Naive thymus-derived CD4-positive, alpha-beta T cell (primary cell): ENCODE results near the gene HES7. TPM values are rescaled to one million over a fixed set of nuclear protein-coding genes. Genes with fewer than 3 reads are reported as not detected.

ENCODE experiments used
- ATAC-seq: fragments of 150-1000 bp; cut with Tn5 transposase; 2 replicates; pipeline ENCODE4 v1.10.0; 2021; ENCODE audit warnings: mild to moderate bottlenecking, moderate library complexity
- CTCF ChIA-PET: fragments of 350-600 bp; sonication (Branson Sonifier 250); formaldehyde crosslinking; loops from one replicate; lab custom pipeline; 2021; ENCODE audit warnings: antibody characterized with exemption; lab: Charles Lee
- POLR2A ChIA-PET: fragments of 350-600 bp; sonication (Branson Sonifier 250); formaldehyde crosslinking; loops from one replicate; lab custom pipeline; 2021; ENCODE audit warnings: antibody characterized with exemption, inconsistent platforms; lab: Charles Lee
- DNase-seq, 9 donors: peaks; one replicate each; pipeline versions ENCODE4 v3.0.0 to v3.0.0-alpha.2; 2020 to 2022; ENCODE audit warnings: mixed read lengths in 1 of 9
- H3K27ac ChIP-seq: one replicate; pipeline ENCODE4 v1.7.0; 2013; ENCODE audit warnings: mild to moderate bottlenecking, low read depth, low read length, moderate library complexity
- H3K27me3 ChIP-seq, 2 donors: one replicate each; pipeline ENCODE4 v1.7.0; 2013; ENCODE audit warnings: low read length in 2 of 2, mild to moderate bottlenecking in 2 of 2, moderate library complexity in 2 of 2; ENCODE audit not compliant: control insufficient read depth in 2 of 2, insufficient read depth in 2 of 2
- H3K36me3 ChIP-seq, 3 experiments: 1 replicate in 2 of 3; 2 replicates in 1 of 3; pipeline ENCODE4 v1.7.0; 2013; ENCODE audit warnings: low read length in 3 of 3, mild to moderate bottlenecking in 3 of 3, moderate library complexity in 1 of 3; ENCODE audit not compliant: insufficient read depth in 3 of 3, control insufficient read depth in 2 of 3
- H3K4me1 ChIP-seq, 2 donors: one replicate each; pipeline ENCODE4 v1.7.0; 2013; ENCODE audit warnings: low read length in 2 of 2, mild to moderate bottlenecking in 2 of 2, moderate library complexity in 1 of 2; ENCODE audit not compliant: control insufficient read depth in 2 of 2, insufficient read depth in 2 of 2
- H3K4me3 ChIP-seq: 2 replicates; pipeline ENCODE4 v1.7.0; 2013; ENCODE audit warnings: mild to moderate bottlenecking, low read length
- H3K9me3 ChIP-seq, 3 experiments: 1 replicate in 2 of 3; 2 replicates in 1 of 3; pipeline ENCODE4 v1.7.0; 2013; ENCODE audit warnings: low read length in 3 of 3; ENCODE audit not compliant: control insufficient read depth in 2 of 3
- H3K27ac Mint-ChIP-seq, 9 donors: one replicate each; pipeline ENCODE4 v1.8.0; 2020 to 2022; ENCODE audit warnings: mixed read lengths in 9 of 9, mild to moderate bottlenecking in 8 of 9, moderate library complexity in 5 of 9, inconsistent platforms in 2 of 9
- H3K27me3 Mint-ChIP-seq, 5 donors: one replicate each; pipeline ENCODE4 v1.8.0; 2021 to 2022; ENCODE audit warnings: mixed read lengths in 5 of 5, mild to moderate bottlenecking in 1 of 5
- H3K36me3 Mint-ChIP-seq, 5 donors: one replicate each; pipeline ENCODE4 v1.8.0; 2020 to 2022; ENCODE audit warnings: mixed read lengths in 5 of 5, mild to moderate bottlenecking in 3 of 5, inconsistent platforms in 1 of 5
- H3K4me1 Mint-ChIP-seq, 7 donors: one replicate each; pipeline ENCODE4 v1.8.0; 2020 to 2022; ENCODE audit warnings: mixed read lengths in 7 of 7, mild to moderate bottlenecking in 3 of 7, inconsistent platforms in 1 of 7
- H3K4me3 Mint-ChIP-seq, 10 donors: one replicate each; pipeline ENCODE4 v1.8.0; 2020 to 2022; ENCODE audit warnings: mild to moderate bottlenecking in 10 of 10, mixed read lengths in 10 of 10, moderate library complexity in 6 of 10, inconsistent platforms in 2 of 10
- H3K9me3 Mint-ChIP-seq, 11 donors: one replicate each; pipeline ENCODE4 v1.8.0; 2020 to 2022; ENCODE audit warnings: mixed read lengths in 11 of 11, mild to moderate bottlenecking in 4 of 11, inconsistent platforms in 1 of 11, moderate library complexity in 1 of 11
- intact Hi-C, 2 donors: fragments of 100-400 bp; cut with micrococcal nuclease; formaldehyde crosslinking; loops; one replicate each; pipeline ENCODE4 v1.15.1; 2023
- polyA plus RNA-seq, 2 donors: library from polyadenylated mRNA; unstranded; fragments of 300-500 nt; fragmentation: Illumina TruSeq; gene quantifications; one replicate each; pipeline ENCODE4 v1.2.3, GENCODE V29; 2021
- total RNA-seq, 6 experiments: library from RNA in 5 of 6; stranded (reverse) in 5 of 6; gene quantifications; 1 replicate in 5 of 6; 2 replicates in 1 of 6; pipeline ENCODE4 v1.2.3 and lab custom pipeline; 2021 to 2026

Gene HES7
- total and polyA plus RNA-seq, 7 experiments from 2014 or later: 0.22 to 0.98 (median 0.41) TPM; not detected in 2

DNA sequence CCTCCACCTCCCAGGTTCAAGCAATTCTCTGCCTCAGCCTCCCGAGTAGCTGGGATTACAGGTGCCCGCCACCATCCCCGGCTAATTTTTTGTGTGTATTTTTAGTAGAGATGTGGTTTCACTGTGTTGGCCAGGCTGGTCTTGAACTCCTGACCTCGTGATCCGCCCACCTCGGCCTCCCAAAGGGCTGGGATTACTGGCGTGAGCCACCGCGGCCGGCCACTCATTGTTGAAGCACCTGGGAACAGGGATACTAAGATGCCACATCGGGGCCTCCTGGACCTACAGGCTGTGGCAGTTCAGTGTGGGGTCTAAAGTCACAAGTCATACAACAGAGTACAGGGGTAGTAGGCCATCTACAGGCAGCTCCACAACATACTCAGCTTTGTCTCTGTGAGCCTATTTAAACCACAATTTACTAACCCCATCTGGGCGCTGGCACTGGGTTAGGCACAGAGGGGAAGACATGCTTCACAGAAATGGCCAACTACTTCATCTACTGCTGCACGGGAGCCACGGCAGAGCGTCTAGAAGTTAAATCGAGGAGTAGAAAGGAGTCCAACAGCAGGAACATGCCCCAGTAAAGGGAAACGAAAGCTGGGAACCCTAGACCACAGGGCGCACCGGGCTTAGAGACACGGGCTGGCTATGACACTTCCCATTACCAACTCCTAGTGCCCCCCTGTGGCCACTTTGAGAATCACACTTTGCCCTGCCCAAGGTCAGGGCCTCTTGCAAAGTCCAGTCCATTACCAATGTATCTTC is 34.5 kb upstream of the HES7 start:
- Mint-ChIP-seq H3K27ac (peak overlapping the region in 7 of 9 donors; percentile 91 to 97 (median 95)), H3K9me3 (peaks cover 0 to 4% (median 0%) of the 10 kb centered on the region in 11 donors), H3K4me1 (peaks cover 41 to 63% (median 54%) of the 10 kb centered on the region in 7 donors), H3K36me3 (peaks cover 0 to 30% (median 19%) of the 10 kb centered on the region in 5 donors), H3K4me3 (peak overlapping the region; percentile 36 to 89 (median 62)), H3K27me3 (no peaks in the 10 kb centered on the region)
- DNase-seq: peak; percentile 74 to 90 (median 82)
- CTCF ChIA-PET: interaction anchor here (0.8 to 4.1 kb wide), 13 partner anchors 9 to 142 kb away, joined by 3 to 24 read pairs (median 4); partner anchors contain the start of gene ALOXE3
- intact Hi-C loops: loop anchor here (1.0 to 10.0 kb wide), 6 partner anchors 64 to 924 kb away; partner anchors contain the start of genes CD68 (in 1 of the 2), CTC1 (in 1 of the 2), CYB5D1 (in 1 of the 2) and DVL2 (in 1 of the 2)
- no peak overlapping the region for H3K4me3 ChIP-seq
- no peaks in the 10 kb centered on the region for H3K9me3 ChIP-seq
- no peaks in the 10 kb centered on the region for H3K27me3 ChIP-seq
- peaks cover 8 to 31% (median 13%) of the 10 kb centered on the region in 3 experiments for H3K36me3 ChIP-seq
- POLR2A ChIA-PET: interaction anchor here (0.6 to 14.5 kb wide), 15 partner anchors 11 to 607 kb away, joined by 3 to 820 read pairs (median 4); partner anchors contain the start of genes BORCS6, HES7, PFAS and SLC25A35
- peak overlapping the region; percentile 100 for H3K27ac ChIP-seq
- peaks cover 54 to 65% of the 10 kb centered on the region in 2 donors for H3K4me1 ChIP-seq
- peak; percentile 30 for ATAC-seq

DNA sequence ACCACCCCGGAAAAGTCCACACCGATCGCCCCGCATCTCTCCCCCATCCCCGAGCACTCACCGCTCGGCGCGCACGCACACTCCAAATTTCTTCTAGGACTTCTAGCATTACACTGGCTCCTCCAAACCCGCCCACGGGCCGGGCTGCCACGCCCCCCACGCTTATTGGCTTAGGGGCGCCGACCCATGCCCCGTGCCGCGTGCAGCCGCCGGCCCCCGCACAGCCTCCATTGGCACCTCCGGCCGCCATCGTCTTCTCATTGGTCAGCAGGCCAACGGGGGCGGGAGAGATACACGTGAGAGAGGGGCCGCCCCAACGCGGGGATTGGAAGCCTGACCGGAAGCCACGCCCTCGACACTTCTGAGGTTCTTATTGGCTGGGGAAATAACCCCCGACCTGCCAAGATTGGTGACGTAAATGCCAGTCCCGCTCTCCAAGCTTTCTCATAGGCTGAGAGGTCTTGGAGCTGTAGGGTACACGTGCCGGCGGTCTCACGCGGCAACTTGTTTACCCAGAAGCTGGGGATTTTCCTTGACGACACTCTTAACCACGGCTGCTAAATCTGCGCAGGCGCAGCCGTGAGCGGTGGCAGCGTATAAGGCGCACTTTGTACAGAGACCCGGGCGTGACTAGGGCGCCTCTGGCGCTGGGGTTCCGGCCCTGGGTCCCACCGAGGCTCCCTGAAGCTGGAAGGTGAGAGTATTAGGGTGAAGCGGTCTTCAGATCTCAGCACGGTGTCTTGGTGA is 32.5 kb upstream of the HES7 start:
- Histone ChIP-seq H3K27me3 (no peaks in the 10 kb centered on the region), H3K9me3 (no peaks in the 10 kb centered on the region), H3K36me3 (peaks cover 8 to 22% (median 13%) of the 10 kb centered on the region in 3 experiments), H3K4me3 (peak overlapping the region; percentile 93), H3K4me1 (peaks cover 58 to 75% of the 10 kb centered on the region in 2 donors), H3K27ac (peak overlapping the region; percentile 97)
- POLR2A ChIA-PET: interaction anchor here (0.9 to 14.5 kb wide), 27 partner anchors 8 to 672 kb away, joined by 3 to 820 read pairs (median 7); partner anchors contain the start of genes ALOXE3, BORCS6, CTC1 and HES7
- Mint-ChIP-seq H3K9me3 (peaks cover 0 to 8% (median 0%) of the 10 kb centered on the region in 11 donors), H3K4me3 (no peak overlapping the region), H3K27me3 (no peaks in the 10 kb centered on the region), H3K27ac (no peak overlapping the region), H3K36me3 (peaks cover 0 to 25% (median 15%) of the 10 kb centered on the region in 5 donors), H3K4me1 (peaks cover 33 to 73% (median 65%) of the 10 kb centered on the region in 7 donors)
- ATAC-seq (peak; percentile 83), DNase-seq (peak; percentile 96 to 100 (median 100))
- intact Hi-C loops: loop anchor here (1.0 to 10.0 kb wide), 23 partner anchors 17 to 922 kb away; partner anchors contain the start of genes PHF23 (in 2 of the 2), CD68 (in 1 of the 2), CTC1 (in 1 of the 2) and CYB5D1 (in 1 of the 2)
- CTCF ChIA-PET: interaction anchor here (0.6 to 4.1 kb wide), 14 partner anchors 10 to 541 kb away, joined by 3 to 24 read pairs (median 4); partner anchors contain the start of genes ALOXE3, CTC1 and SLC25A35

DNA sequence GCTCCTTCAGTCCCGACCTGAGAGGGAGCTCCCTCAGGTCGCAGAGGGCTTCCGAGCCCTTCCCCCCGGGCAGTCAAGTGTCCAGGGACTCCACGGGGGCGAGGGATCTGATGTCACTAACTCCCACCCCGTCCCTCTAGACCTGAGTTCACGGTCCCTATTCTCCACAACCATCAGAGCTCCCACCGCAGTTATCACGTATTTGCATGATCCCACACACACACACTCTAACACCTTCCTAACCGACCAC is 32.0 kb upstream of the HES7 start:
- H3K4me1 Mint-ChIP-seq: peaks cover 28 to 71% (median 63%) of the 10 kb centered on the region in 7 donors
- no peak overlapping the region for H3K27ac Mint-ChIP-seq
- intact Hi-C loops: loop anchor here (1.0 to 10.0 kb wide), 23 partner anchors 17 to 921 kb away; partner anchors contain the start of genes PHF23 (in 2 of the 2), CD68 (in 1 of the 2), CTC1 (in 1 of the 2) and CYB5D1 (in 1 of the 2)
- Histone ChIP-seq H3K9me3 (no peaks in the 10 kb centered on the region), H3K36me3 (peaks cover 8 to 17% (median 8%) of the 10 kb centered on the region in 3 experiments), H3K4me1 (peaks cover 55 to 72% of the 10 kb centered on the region in 2 donors), H3K4me3 (peak overlapping the region; percentile 93), H3K27ac (peak overlapping the region; percentile 95), H3K27me3 (no peaks in the 10 kb centered on the region)
- peaks cover 0 to 20% (median 12%) of the 10 kb centered on the region in 5 donors for H3K36me3 Mint-ChIP-seq
- POLR2A ChIA-PET: interaction anchor here (0.9 to 14.5 kb wide), 23 partner anchors 7 to 572 kb away, joined by 3 to 820 read pairs (median 9); partner anchors contain the start of genes BORCS6, CTC1, HES7 and PFAS
- H3K9me3 Mint-ChIP-seq: peaks cover 0 to 10% (median 0%) of the 10 kb centered on the region in 11 donors
- no peak overlapping the region for H3K4me3 Mint-ChIP-seq
- ATAC-seq: no peak
- CTCF ChIA-PET: interaction anchor here (1.3 to 4.1 kb wide), 8 partner anchors 15 to 139 kb away, joined by 3 to 24 read pairs (median 5); partner anchors contain the start of genes ALOXE3 and SLC25A35
- DNase-seq: no peak
- H3K27me3 Mint-ChIP-seq: no peaks in the 10 kb centered on the region

DNA sequence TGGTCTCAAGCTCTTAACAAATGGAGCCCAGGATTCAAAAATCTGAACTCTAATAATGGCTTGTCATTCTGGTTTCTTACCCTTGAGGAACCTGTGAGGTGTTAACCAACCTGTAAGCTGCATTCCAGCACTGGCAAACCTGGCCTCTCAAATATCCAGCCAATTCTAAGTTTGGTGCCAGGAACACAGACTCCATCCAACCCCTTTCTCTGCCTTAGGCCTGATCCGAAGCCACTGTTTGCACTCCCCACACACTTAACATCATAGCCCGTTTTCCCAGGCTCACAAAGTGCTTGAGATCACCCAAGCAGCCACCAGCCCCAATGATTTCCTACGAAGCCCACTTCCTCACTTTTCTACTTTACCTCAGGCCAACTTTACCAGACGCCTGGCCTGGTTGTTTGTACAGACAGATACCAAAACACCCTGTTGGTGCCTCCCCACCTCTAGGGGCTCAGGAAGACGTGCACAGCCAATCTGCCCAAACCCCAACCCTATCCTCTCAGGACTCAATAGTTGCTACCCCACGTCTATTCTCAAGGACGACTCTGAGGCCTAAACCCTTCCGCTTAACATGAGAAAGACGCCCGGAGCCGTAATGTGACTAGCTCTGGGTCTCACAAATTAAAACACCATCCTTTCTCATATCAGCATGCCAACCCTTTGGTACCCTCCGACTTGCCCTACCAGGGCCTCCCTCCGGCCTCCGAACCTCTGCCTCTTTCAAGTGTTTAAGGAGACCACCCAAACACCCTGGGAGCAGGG is 31.5 kb upstream of the HES7 start:
- ATAC-seq: no peak
- ChIA-PET POLR2A (interaction anchor here (0.9 to 14.5 kb wide), 22 partner anchors 9 to 571 kb away, joined by 3 to 820 read pairs (median 9); partner anchors contain the start of genes BORCS6, CTC1, HES7 and PFAS), CTCF (interaction anchor here (1.3 to 4.1 kb wide), 7 partner anchors 14 to 66 kb away, joined by 3 to 24 read pairs (median 5); partner anchors contain the start of gene ALOXE3)
- no peak overlapping the region for H3K27ac Mint-ChIP-seq
- peaks cover 0 to 14% (median 10%) of the 10 kb centered on the region in 5 donors for H3K36me3 Mint-ChIP-seq
- peaks cover 56 to 74% of the 10 kb centered on the region in 2 donors for H3K4me1 ChIP-seq
- no peaks in the 10 kb centered on the region for H3K27me3 ChIP-seq
- intact Hi-C loops: loop anchor here (5.0 to 10.0 kb wide), 5 partner anchors 92 to 921 kb away; partner anchors contain the start of genes CD68 (in 1 of the 2), CTC1 (in 1 of the 2), CYB5D1 (in 1 of the 2) and DVL2 (in 1 of the 2)
- no peaks in the 10 kb centered on the region for H3K27me3 Mint-ChIP-seq
- H3K4me3 ChIP-seq: peak overlapping the region; percentile 93
- H3K4me1 Mint-ChIP-seq: peaks cover 23 to 71% (median 60%) of the 10 kb centered on the region in 7 donors
- H3K36me3 ChIP-seq: peaks cover 6 to 16% (median 8%) of the 10 kb centered on the region in 3 experiments
- H3K4me3 Mint-ChIP-seq: no peak overlapping the region
- no peaks in the 10 kb centered on the region for H3K9me3 ChIP-seq
- H3K27ac ChIP-seq: peak overlapping the region; percentile 95
- H3K9me3 Mint-ChIP-seq: peaks cover 0 to 10% (median 0%) of the 10 kb centered on the region in 11 donors
- DNase-seq: peak in 8 of 9 donors; percentile 16 to 70 (median 56)

GRCh38 chr17:8154608-8155155 is 30.8 kb upstream of the HES7 start:
- Histone ChIP-seq H3K27me3 (no peaks in the 10 kb centered on the region), H3K4me1 (peaks cover 62 to 74% of the 10 kb centered on the region in 2 donors), H3K36me3 (peaks cover 8 to 20% (median 11%) of the 10 kb centered on the region in 3 experiments), H3K9me3 (no peaks in the 10 kb centered on the region), H3K4me3 (peak overlapping the region; percentile 93), H3K27ac (peak overlapping the region; percentile 95)
- intact Hi-C loops: loop anchor here (5.0 to 10.0 kb wide), 6 partner anchors 93 to 920 kb away; partner anchors contain the start of genes CD68 (in 1 of the 2), CTC1 (in 1 of the 2), CYB5D1 (in 1 of the 2) and DVL2 (in 1 of the 2)
- ChIA-PET CTCF (interaction anchor here (1.6 to 2.4 kb wide), 2 partner anchors 16 to 44 kb away, joined by 3 to 22 read pairs; no protein-coding TSS in a partner anchor), POLR2A (interaction anchor here (0.6 to 14.5 kb wide), 11 partner anchors 9 to 134 kb away, joined by 3 to 820 read pairs (median 28); partner anchors contain the start of genes BORCS6, CTC1, HES7 and PFAS)
- peaks cover 15 to 68% (median 55%) of the 10 kb centered on the region in 7 donors for H3K4me1 Mint-ChIP-seq
- H3K36me3 Mint-ChIP-seq: peaks cover 0 to 10% (median 4%) of the 10 kb centered on the region in 5 donors
- DNase-seq: peak in 2 of 9 donors; percentile 29 to 40
- peaks cover 0 to 10% (median 0%) of the 10 kb centered on the region in 11 donors for H3K9me3 Mint-ChIP-seq
- H3K4me3 Mint-ChIP-seq: no peak overlapping the region
- ATAC-seq: no peak
- no peaks in the 10 kb centered on the region for H3K27me3 Mint-ChIP-seq
- no peak overlapping the region for H3K27ac Mint-ChIP-seq
